WTC11 (cell line): ENCODE data around the gene MAS1L.

Experiments
- CREM ChIP-seq: sonication (generic); formaldehyde crosslinking; IDR thresholded peaks from 2 replicates; pipeline ENCODE4 v1.8.1; 2022; ENCODE audit warnings: mild to moderate bottlenecking, missing genetic modification reagents, moderate library complexity
- CTCF ChIP-seq: fragments of 200-600 bp; IDR thresholded peaks from 2 replicates; pipeline ENCODE4 v1.8.0; 2022; ENCODE audit warnings: antibody characterized with exemption
- HMGXB4 ChIP-seq: sonication (generic); formaldehyde crosslinking; IDR thresholded peaks from 2 replicates; pipeline ENCODE4 v1.8.1; 2023; ENCODE audit warnings: mild to moderate bottlenecking, moderate library complexity, missing genetic modification reagents
- MAX ChIP-seq: sonication (generic); formaldehyde crosslinking; IDR thresholded peaks from 2 replicates; pipeline ENCODE4 v1.8.0; 2022; ENCODE audit warnings: mild to moderate bottlenecking, missing genetic modification reagents
- MYBL2 ChIP-seq: sonication (generic); formaldehyde crosslinking; IDR thresholded peaks from 2 replicates; pipeline ENCODE4 v1.8.1; 2023; ENCODE audit warnings: mild to moderate bottlenecking, moderate library complexity, missing genetic modification reagents

GRCh38 chr6:29466241-29466640, 21.5 kb downstream of the MAS1L start:
- TF ChIP-seq HMGXB4 (CRISPR knock-in tag) (no peak), CTCF (no peak), CREM (CRISPR knock-in tag) (no peak), MAX (no peak), MYBL2 (no peak)
